Hepatic stellate cell (primary cell): ENCODE data around the gene AQP2.

Source experiments
- DNase-seq: peaks from one replicate; pipeline ENCODE4 v3.0.0; 2011; ENCODE audit warnings: low spot score

The AQP2 gene

DNA sequence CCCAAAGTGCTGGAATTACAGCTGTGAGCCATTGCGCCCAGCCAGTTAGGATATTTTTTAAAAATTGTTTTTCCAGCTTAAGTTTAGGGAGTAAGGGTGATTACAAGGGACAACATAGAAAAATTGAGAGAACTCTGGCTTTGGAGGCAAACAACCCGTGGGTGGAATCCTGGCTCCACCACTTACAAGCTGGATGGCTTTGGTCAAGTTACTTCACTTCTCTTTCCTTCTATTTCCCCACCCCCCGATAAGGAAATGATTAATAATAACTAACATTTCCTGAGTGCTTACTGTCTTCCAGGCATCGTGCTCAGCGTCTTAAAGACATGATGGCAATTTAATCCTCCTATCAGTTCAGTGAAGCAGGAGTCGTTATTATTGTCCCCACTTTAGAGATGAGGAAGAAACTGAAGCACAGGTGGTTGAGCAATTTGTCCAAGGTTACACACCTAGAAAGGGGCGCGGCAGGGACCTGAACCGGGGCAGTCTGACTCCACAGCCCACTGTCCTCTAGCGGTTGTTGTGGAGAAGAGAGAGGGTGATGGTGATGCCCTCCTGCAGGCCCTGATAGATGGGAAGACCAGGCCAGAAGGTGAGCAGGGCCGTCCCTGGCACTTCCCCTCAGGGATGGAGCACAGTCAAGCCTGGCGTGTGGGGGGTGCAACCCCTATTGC, 30.2 kb upstream of the AQP2 start:
- DNase-seq, result peak; percentile 28

DNA sequence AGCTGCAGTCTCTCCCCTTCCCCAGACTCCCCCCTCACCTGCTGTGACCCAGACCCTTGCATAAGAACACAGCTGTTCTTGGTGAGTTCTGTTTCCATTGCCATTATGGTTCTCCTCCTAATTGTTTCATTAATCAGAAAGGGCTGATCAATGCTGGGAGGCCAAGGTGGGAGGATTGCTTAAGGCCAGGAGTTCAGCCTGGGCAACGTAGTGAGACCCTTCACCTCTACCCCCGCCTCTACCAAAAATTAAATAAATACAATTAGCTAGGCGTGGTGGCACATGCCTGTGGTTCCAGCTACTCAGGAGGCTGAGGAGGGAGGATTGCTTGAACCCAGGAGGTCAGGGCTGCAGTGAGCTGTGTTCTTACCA, 29.6 kb upstream of the AQP2 start:
- no peak for DNase-seq

DNA sequence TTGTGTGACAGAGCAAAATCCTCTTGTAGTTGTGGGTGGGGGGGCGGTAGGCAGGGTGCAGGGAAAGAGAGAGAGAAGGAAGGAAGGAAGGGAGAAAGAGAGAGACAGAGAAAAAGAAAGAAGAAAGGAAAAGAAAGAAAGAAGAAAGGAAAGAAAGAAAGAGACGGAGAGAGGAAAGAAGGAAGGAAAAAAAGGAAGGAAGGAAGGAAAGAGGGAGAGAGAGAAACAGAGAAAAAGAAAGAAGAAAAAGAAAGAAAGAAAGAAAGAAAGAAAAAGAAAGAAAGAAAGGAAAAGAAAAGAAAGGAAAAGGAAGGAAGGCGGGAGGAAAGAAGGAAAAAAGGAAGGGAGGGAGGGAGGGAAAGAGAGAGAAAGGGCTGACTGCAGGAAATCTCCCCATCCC, 29.2 kb upstream of the AQP2 start:
- DNase-seq, result no peak

DNA sequence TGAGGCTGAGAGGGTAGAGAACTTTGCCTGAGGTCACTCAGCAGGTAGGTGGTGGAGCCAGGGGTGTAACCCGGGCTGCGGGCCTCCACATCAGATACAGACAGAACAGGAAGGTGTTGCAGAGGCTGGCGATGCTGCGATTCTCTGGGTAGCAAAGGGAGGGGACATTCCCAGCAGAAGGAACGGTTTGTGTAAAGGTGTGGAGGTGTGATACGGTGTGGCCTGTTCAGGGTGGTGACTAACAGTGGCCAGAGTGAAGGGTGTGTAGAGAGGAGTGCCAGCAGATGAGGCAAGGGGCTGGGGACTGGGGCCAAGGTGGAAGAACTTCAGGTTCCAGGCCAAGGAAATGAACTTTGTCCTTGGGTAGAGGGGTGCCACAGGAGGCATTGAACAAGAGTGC, 28.6 kb upstream of the AQP2 start:
- no peak for DNase-seq

DNA sequence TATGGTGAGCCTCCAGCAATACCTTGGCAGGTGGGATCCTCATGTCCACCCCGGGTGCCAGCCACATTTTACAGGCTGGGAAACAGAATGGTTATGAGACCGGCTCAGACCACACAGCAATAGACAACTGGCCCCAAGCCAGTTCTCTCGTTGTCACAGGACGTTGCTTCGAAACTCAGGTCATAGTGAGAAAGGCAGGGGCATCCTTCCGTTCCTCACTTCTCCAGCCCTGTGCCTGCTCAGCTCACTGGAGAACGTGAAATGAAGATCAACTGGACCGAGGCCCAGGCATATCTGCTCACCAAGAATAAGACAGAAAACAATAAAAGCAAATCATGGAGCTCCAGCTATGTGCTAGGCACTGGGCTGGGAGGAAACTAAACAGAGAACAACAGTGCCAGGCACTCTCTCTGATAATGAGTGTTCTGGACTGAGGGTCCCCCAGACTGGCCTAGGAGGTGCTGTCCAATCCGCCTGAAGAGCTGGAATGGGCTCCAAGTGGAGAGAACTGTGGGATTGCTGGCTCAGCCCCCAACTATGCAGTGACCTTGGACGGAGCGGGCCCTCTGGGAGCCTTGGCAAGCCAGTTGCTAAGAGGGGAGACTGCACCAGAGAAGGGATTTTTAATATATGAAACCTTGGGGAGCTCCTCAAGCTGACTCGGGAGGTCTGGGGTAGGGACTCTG, 28.0 kb upstream of the AQP2 start:
- no peak for DNase-seq

DNA sequence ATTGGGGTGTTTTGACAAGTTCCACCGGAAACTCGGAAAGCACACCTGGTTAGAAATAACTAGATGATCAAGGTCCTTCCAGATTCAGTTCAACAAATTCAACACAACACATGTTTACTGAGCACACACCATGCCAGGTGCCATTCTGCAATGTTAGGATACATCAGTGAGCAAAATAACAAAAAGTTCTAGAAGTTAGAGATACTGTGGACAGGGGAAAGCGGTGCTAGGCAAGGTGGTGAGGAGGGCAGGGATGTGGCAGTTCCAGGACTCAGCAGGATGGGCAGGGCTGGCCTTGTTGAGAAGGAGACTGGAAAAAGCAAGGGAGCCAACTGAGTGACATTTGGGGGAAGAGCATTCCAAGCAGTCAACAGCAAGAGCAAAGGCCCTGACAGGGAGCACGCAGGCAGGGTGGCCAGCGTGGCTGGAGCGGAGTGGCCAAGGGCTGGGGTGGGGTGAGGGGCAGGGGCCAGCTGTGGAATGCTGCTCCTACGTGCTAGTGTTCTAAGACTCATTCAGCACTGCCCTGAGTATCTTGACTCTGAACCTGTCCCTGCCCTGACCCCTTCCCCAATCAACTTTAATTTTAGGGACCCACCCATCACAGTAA, 27.4 kb upstream of the AQP2 start:
- no peak for DNase-seq

DNA sequence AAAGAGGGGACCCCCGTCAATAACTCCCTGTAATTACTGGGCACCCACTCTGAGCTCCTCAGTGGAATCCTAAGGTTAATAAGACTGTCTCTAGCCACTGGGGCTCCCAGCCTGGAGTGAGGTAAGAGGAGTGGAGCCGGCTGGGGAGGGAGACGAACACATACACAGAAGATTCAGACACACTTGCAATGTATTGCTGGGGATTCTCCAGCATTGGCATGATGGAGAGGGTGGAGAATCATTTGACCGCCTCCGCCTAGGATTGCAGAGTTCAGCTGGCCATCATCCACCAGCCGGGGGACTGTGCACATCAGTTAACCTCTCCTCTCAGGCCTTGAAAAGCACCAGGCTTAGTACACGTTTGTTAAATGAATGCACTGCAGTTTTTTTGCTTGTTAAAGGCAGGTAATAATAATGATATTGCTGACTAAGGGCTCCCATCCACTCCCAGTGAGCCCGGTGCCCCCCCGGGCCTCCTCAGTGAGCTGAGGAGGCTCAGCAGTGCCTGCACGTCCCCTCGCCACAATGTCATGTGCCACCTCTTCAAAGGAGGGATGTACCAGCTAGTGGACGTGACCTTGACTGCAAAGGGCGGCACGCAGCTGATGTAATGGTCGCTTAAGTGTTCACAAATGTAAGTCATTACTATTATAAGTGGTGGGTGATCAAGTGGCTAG, 26.5 kb upstream of the AQP2 start:
- no peak for DNase-seq

DNA sequence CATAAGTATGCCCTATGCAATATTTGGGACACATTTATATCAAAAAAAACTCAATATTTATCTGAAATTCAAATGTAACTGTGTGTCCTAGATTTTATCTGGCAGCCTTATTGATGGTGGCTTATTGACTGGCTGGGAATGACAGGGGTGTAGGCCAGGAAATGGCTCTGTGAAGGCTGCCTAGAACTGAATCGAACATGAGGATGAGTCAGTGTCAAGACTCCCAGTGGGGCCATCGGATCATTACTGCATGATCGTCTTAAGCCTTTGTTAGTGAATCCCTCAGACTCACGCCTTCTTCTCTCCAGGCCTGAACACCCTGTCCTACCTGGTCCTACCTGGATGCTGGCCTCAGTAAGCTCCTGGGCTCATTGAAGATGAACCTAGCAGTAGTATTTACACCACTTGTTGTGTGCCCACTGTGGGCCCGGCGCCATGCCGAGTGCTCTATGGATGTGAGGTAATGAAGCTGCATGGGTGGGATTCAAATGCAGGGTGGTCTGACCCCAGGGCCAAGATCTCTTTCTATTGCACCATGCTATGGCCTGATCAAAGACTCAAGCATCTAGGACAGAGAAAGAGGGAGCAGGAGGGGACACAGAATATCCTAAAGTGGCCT, 25.8 kb upstream of the AQP2 start:
- DNase-seq, result no peak

DNA sequence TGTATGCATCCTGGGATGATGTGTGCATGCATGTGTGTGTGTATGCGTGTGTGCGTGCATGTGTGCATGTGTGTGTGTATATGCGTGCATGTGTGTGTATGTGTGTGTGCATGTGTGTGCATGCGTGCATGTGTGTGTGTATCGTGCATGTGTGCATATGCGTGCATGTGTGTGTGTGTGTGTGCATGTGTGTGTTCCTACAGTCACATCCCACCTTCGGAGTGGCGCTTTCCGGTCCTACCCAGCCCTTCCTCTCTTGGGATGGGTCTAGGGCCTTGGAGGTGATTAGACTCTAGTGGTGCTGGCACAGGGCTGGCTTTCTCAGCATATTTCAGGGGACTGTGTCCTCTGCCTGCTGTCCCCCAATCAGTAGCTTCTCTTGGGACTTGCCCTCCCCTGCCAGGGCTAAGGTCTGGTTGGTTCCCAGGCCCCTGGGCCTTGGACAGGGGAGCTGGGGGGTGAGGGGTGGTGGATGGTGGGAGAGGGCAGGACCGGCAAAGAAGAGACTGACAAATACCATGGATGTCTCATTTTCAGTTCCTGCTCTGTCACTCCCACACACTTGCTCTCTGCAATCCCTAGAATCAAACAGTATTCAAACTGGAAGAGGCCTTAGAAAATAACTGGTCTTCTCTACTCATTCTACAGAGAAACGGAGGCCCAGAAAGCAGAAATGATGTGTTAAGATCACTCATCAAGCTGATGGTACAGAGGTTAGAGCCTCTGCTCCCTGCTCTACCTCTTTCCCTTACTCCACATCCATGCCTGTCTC, 24.9 kb upstream of the AQP2 start:
- DNase-seq, result no peak

DNA sequence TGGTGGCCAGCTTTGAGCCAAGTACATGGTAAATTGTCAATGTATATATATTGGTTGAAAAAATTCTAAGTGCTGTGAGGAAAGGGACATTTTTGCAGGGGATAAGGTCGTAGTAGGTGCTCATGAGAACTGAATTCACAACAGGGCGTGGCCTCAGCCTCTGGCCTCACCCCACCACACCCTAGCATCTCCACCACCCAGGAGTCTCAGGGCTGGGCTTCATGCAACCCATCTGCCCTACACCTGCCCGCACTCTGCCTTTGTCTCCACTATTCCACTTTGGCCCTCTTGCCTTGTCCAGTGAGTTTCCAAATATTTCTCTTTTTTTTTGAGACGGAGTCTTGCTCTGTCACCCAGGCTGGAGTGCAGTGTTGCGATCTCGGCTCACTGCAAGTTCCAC, 22.1 kb upstream of the AQP2 start:
- DNase-seq, result no peak

DNA sequence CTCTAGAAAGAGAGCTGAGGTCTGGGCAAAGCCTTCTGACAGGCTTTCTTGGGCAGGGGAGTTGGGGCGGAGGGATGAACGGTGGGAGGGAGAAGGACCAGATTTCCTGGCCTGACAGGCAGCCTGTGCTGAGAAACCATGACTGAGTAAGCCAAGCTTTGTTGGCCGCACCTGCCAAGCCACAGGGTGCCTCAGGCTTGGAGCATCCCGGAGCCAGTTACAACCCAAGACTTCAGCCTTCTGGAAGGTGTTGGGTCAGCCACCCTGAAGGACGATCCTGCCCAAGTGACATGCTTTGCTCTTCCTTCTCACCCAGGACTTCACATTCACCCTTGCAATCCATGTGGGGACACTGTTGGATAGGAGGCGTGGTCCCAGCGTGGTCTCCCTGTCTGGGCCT, 21.0 kb upstream of the AQP2 start:
- no peak for DNase-seq

DNA sequence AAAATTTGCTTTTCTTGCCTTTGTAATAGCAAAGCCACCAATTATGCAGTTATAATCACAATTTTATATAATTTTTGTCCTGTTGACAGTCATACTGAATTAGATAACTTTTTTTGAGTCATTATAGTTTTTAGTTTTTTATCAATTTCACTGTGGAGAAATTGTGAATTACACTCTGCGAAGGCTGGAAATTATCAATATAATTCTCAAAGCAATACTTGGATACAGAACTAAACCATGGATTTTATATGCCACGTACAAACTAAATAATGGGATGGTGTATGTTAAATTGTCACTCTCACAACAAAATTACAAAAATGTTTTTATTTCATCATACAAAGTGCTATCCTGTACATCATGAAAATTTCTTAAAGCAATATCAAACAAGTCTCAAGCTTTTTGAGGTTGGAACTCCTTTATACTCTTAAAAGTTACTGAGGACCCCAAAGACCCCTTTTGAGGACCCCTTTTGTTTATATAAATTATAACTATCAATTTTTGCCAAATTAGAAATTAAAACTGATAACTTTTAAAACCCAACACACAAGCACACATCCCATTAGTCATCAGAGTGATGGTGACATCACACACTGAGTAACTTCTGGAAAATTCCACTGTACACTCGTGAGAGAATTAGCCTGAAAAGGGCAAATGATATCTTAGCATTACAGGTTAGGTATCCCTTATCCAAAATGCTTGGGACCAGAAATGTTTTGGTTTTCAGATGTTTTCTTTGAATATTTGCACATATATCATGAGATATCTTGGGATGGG, 19.8 kb upstream of the AQP2 start:
- peak; percentile 69 for DNase-seq

DNA sequence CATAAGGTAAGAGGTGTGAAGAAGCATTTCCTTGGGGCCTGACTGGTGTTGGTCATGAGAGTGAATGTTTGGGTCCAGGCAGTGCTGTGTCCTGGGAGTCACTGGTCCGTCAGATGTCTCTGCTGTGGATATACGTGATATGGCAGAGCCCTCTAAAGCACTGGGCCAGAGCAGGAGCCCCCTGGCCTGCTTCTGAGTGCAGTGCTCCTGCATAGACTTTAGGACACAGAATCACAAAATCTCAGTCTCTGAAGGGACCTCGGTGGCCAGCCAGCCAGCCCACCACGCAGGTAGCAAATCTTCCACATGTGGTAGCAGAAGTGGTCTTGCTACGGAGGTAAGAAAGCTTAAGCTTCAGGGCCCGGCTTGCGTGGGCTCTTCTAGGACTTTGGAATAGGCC, 18.5 kb upstream of the AQP2 start:
- DNase-seq, result no peak

DNA sequence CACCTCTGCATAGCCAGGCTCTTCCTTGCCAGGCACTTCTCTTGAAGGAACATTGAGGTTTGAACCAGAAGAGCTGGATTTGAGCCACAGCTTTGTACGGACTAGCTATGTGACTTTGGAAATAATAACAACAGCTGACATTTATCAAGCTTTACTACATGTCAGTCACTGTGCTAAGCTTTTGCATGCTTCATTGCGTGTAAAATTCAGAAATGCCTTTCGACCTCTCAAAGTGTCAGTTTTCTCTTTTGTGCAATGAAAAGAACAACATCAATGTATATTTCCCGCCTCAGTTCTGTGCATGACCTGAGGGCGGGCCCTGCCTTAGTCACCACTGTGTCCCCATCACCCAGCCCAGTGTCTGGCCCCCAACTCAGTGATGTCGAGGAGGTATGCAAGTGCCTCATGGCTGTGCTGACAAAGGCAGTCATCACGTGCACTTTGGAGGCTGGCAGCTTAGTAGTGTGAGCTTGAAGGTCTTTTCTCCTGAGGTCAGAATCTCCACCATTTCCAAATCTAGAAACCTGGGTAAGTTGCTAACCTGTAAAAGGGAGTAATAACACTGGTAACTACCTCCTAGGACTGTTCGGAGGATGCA, 17.9 kb upstream of the AQP2 start:
- no peak for DNase-seq

DNA sequence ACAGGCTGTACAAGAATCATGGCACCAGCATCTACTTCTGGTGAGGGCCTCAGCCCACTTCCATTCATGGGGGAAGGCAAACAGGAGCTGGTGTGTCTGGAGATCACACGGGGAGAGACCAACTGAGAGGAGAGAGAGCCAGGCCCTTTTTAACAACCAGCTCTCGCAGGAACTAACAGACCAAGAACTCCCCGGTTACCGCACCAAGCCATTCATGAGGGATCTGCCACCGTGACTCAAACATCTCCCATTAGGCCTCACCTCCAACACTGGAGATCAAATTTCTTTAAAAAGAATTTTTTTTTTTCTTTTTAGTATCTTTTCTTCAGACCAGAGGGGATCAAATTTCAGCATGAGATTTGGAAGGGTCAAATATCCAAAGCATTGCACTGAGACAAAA, 16.7 kb upstream of the AQP2 start:
- DNase-seq, result no peak

DNA sequence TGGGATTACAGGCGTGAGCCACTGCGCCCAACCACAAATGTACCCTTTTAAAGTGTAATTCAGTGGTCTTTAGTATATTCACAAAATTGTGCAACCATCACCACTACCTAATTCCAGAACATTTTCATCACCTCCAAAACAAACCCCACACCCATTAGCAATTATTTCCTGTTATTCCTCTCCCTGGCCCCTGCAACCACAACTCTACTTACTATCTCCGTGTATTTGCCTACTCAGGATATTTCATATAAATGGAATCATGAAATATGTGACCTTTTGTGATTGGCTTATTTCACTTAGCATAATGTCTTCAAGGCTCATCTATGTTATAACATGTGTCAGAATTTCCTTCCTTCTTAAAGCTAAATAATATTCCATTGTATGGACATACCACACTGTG, 16.0 kb upstream of the AQP2 start:
- DNase-seq, result no peak

DNA sequence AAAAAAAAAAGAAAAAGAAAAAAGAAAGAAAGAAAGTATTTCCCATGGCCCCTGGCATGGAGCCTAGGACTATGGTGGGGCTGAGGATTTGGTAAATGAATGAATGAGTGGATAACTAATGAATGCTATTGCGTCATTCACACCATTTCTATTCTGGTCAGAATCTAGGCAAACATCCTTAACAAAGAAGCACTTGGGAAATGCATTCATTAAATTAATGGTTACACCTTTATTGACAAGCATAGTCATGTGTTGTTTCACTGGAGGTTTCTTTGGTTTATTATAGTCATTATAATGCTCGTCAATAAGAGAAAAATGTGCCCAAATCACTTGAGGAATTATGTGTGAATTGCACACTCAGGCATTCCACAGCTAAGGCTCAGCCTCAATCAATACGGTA, 13.6 kb upstream of the AQP2 start:
- DNase-seq, result no peak

DNA sequence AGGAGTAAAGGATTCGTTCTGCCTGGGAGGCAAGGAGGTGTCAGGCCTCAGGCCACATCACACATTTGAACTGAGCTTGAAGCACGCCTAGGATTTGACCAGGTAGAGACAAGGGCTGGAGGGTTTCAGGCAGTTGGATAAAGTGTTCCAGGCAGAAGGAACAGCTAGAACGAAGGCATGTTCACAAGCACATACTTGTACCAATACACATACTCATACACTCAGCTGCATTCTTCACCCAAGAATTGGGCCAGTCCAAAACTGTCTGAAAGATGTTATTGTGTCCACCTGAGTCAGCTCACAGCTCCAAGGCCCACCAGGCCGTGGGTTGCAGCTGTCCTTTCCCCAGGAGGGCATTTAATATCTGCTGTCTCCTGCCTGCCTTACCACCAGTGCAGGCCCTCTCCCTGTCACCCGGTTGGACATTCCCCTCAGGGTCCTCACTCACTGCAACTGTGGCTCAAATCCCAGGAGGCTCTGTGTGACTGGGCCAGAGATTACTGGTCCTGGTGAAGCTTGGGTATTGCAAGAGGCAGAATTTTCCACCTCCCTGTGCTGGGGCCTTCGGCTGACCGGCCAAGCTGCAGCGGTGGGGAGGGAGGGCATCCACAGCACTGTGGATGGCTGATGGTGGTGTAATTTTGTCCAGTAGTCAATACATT, 12.8 kb upstream of the AQP2 start:
- no peak for DNase-seq

DNA sequence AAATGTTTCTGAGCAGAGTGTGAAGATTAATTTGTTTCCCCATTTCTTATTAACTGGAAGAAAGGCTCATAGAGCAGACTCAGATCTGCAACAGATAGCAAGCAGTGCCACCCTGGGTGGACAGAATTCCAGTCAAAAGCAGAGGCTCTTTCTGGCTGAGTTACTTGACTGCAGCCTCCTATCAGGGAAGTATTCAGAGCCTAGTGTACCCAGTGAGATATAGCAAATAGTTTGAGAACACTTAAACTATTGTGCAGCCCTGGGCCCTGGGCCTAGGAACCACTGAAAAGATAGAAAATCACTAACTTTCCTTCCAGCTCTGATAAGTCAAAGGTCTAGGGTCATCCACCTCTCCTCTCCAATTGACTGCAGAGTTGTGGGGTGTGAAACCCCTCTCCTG, 11.2 kb upstream of the AQP2 start:
- no peak for DNase-seq

DNA sequence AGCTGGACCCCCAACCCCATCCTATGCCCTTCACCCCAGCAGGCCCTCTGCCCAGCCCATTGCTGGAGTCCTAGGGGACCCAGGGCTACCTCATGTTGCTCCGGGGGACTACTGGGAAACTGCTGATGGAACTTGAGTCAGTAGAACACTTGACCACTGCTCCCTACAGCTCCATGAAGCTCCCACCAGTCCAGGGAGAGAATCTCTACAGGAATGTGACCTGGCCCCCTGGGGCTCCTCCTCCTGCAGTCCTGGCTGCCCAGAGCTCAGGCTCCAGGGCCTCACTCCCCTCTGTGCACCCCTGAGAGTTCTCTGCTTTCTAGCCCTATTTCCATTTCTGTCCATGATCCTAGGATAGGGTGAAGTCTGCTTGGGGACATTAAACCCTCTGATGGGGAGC, 10.8 kb upstream of the AQP2 start:
- no peak for DNase-seq
